H1 (cell line): ENCODE results near the gene DHH. TPM values are rescaled to one million over a fixed set of nuclear protein-coding genes. Genes with fewer than 3 reads are reported as not detected.

ENCODE experiments used
- CTCF ChIA-PET: fragments of 300-600 bp; sonication (Branson Sonifier 250); formaldehyde crosslinking; loops from one replicate; lab custom pipeline; 2021; ENCODE audit not compliant: partially characterized antibody; lab: Charles Lee
- POLR2A ChIA-PET: fragments of 300-600 bp; sonication (Branson Sonifier 250); formaldehyde crosslinking; loops from one replicate; lab custom pipeline; 2021; ENCODE audit warnings: inconsistent platforms; ENCODE audit not compliant: partially characterized antibody; lab: Charles Lee
- DNase-seq, 2 experiments: peaks; one replicate each; pipeline versions ENCODE4 v3.0.0 to v3.0.0-alpha.2; 2010 to 2022; ENCODE audit warnings: low spot score in 2 of 2, low read depth in 1 of 2, mixed read lengths in 1 of 2
- FAIRE-seq: peaks from 2 replicates; lab custom pipeline; 2011; peaks lifted over from hg19 to GRCh38; lab: Jason Lieb, UNC
- H2AFZ ChIP-seq: 2 replicates; pipeline ENCODE4 v1.8.1; 2012; ENCODE audit warnings: low read length, inconsistent platforms
- H2AK5ac ChIP-seq: 2 replicates; pipeline ENCODE4 v1.6.1; 2013; ENCODE audit warnings: low read depth, low read length
- H2BK120ac ChIP-seq: replicated peaks from 2 replicates; pipeline ENCODE3; 2013; ENCODE audit warnings: low read depth, low read length, inconsistent platforms
- H2BK12ac ChIP-seq: 2 replicates; pipeline ENCODE4 v1.6.1; 2013; ENCODE audit warnings: low read depth, low read length
- H2BK15ac ChIP-seq: 2 replicates; pipeline ENCODE4 v1.6.1; 2013; ENCODE audit warnings: low read length
- H2BK20ac ChIP-seq: 2 replicates; pipeline ENCODE4 v1.6.1; 2013; ENCODE audit warnings: low read length
- H2BK5ac ChIP-seq: 2 replicates; pipeline ENCODE4 v1.6.1; 2013; ENCODE audit warnings: low read depth, low read length
- H3K14ac ChIP-seq: 2 replicates; pipeline ENCODE4 v1.6.1; 2013; ENCODE audit warnings: inconsistent platforms; ENCODE audit not compliant: insufficient read length
- H3K18ac ChIP-seq: 2 replicates; pipeline ENCODE4 v1.6.1; 2013; ENCODE audit warnings: low read length; ENCODE audit errors: extremely low read depth
- H3K23ac ChIP-seq: 2 replicates; pipeline ENCODE4 v1.6.1; 2013; ENCODE audit warnings: inconsistent platforms; ENCODE audit not compliant: insufficient read length
- H3K23me2 ChIP-seq: 2 replicates; pipeline ENCODE4 v1.6.1; 2013; ENCODE audit warnings: low read depth, low read length
- H3K27ac ChIP-seq: 2 replicates; pipeline ENCODE4 v1.6.1; 2011; ENCODE audit warnings: low read depth, low read length, inconsistent platforms
- H3K27me3 ChIP-seq, 4 experiments: replicated peaks in 1 of 4; 1 replicate in 1 of 4; 2 replicates in 3 of 4; pipeline versions ENCODE4 v1.6.1 to v1.8.1; 2011 to 2013; ENCODE audit warnings: low read length in 3 of 4, mild to moderate bottlenecking in 3 of 4, inconsistent platforms in 2 of 4, mixed read lengths in 2 of 4, moderate library complexity in 1 of 4; ENCODE audit not compliant: control insufficient read depth in 3 of 4, insufficient read depth in 3 of 4; ENCODE audit errors: extremely low read depth in 1 of 4
- H3K36me3 ChIP-seq, 4 experiments: 2 replicates each; pipeline versions ENCODE4 v1.6.1 to v1.8.1; 2011 to 2013; ENCODE audit warnings: mild to moderate bottlenecking in 4 of 4, low read length in 3 of 4, moderate library complexity in 2 of 4, control low read depth in 1 of 4, inconsistent platforms in 1 of 4; ENCODE audit not compliant: insufficient read depth in 4 of 4, control insufficient read depth in 2 of 4
- H3K4ac ChIP-seq: replicated peaks from 2 replicates; pipeline ENCODE3; 2013; ENCODE audit warnings: low read length, low read depth, mixed read lengths, inconsistent platforms; ENCODE audit not compliant: insufficient read length
- H3K4me1 ChIP-seq, 4 experiments: replicated peaks in 1 of 4; 1 replicate in 1 of 4; 2 replicates in 3 of 4; pipeline versions ENCODE4 v1.6.1 to v1.8.1; 2011 to 2013; ENCODE audit warnings: low read length in 3 of 4, inconsistent platforms in 2 of 4, mixed read lengths in 1 of 4; ENCODE audit not compliant: insufficient read depth in 4 of 4, control insufficient read depth in 3 of 4
- H3K4me2 ChIP-seq, 2 experiments: 2 replicates each; pipeline versions ENCODE4 v1.6.1 to v1.8.1; 2011 to 2013; ENCODE audit warnings: low read depth in 2 of 2, low read length in 2 of 2, control low read depth in 1 of 2, inconsistent platforms in 1 of 2, mild to moderate bottlenecking in 1 of 2; ENCODE audit not compliant: insufficient read depth in 1 of 2
- H3K4me3 ChIP-seq, 4 experiments: fragments of 200-600, 300-600 bp in 1 of 4; sonication (generic), shearing (Covaris generic), sonication (Bioruptor Twin) in 1 of 4; 2 replicates each; pipeline versions ENCODE4 v1.5.1 to v1.8.1; 2011 to 2016; ENCODE audit warnings: low read length in 4 of 4, low read depth in 3 of 4, control low read depth in 2 of 4, inconsistent platforms in 2 of 4, mild to moderate bottlenecking in 2 of 4, mixed read lengths in 1 of 4, moderate library complexity in 1 of 4; ENCODE audit not compliant: insufficient read depth in 2 of 4; ENCODE audit errors: extremely low read depth in 1 of 4
- H3K56ac ChIP-seq: replicated peaks from 2 replicates; pipeline ENCODE3; 2013; ENCODE audit warnings: low read depth, mild to moderate bottlenecking, mixed read lengths, low read length, inconsistent platforms; ENCODE audit not compliant: insufficient read length
- H3K79me1 ChIP-seq: 2 replicates; pipeline ENCODE4 v1.6.1; 2013; ENCODE audit warnings: low read depth, low read length, control low read depth
- H3K79me2 ChIP-seq, 2 experiments: 2 replicates each; pipeline versions ENCODE4 v1.6.1 to v1.8.1; 2012 to 2013; ENCODE audit warnings: low read length in 2 of 2, mild to moderate bottlenecking in 2 of 2, inconsistent platforms in 1 of 2; ENCODE audit not compliant: insufficient read depth in 2 of 2, control insufficient read depth in 1 of 2
- H3K9ac ChIP-seq, 4 experiments: replicated peaks in 1 of 4; 1 replicate in 1 of 4; 2 replicates in 3 of 4; pipeline versions ENCODE4 v1.6.1 to v1.8.1; 2011 to 2013; ENCODE audit warnings: low read depth in 3 of 4, low read length in 3 of 4, control low read depth in 2 of 4, mild to moderate bottlenecking in 2 of 4, moderate library complexity in 2 of 4, inconsistent platforms in 1 of 4; ENCODE audit errors: extremely low read depth in 1 of 4
- H3K9me3 ChIP-seq, 2 experiments: 2 replicates each; pipeline versions ENCODE4 v1.6.1 to v1.8.1; 2012 to 2013; ENCODE audit warnings: mild to moderate bottlenecking in 2 of 2, moderate library complexity in 2 of 2, control low read depth in 1 of 2, inconsistent platforms in 1 of 2, low read depth in 1 of 2, low read length in 1 of 2, mixed read lengths in 1 of 2; ENCODE audit not compliant: insufficient read depth in 2 of 2
- H4K20me1 ChIP-seq, 2 experiments: replicated peaks in 1 of 2; 2 replicates each; pipeline versions ENCODE3 to v1.8.1; 2011 to 2013; ENCODE audit warnings: inconsistent platforms in 2 of 2, low read length in 2 of 2, mild to moderate bottlenecking in 1 of 2; ENCODE audit not compliant: insufficient read depth in 2 of 2, control insufficient read depth in 1 of 2
- H4K5ac ChIP-seq: 2 replicates; pipeline ENCODE4 v1.6.1; 2013; ENCODE audit warnings: low read length, low read depth, mixed read lengths, inconsistent platforms; ENCODE audit not compliant: insufficient read length
- H4K8ac ChIP-seq: 2 replicates; pipeline ENCODE4 v1.8.0; 2013; ENCODE audit warnings: mild to moderate bottlenecking, moderate library complexity, low read length, inconsistent platforms; ENCODE audit not compliant: insufficient read depth; ENCODE audit errors: extremely low read depth
- H4K91ac ChIP-seq: replicated peaks from 2 replicates; pipeline ENCODE3; 2013; ENCODE audit warnings: low read length, mixed read lengths, inconsistent platforms; ENCODE audit not compliant: insufficient read length
- BRCA1 ChIP-seq: IDR thresholded peaks from 2 replicates; pipeline ENCODE4 v1.6.1; 2012; ENCODE audit warnings: low read depth, low read length, improper control_type of control experiment
- CBX5 ChIP-seq: fragments of 300-800, 300-1000 bp; sonication (generic); IDR thresholded peaks from 2 replicates; pipeline ENCODE4 v1.7.1; 2016; ENCODE audit warnings: antibody characterized with exemption, low read length, low read depth
- CEBPB ChIP-seq: IDR thresholded peaks from 2 replicates; pipeline ENCODE4 v1.6.1; 2012; ENCODE audit warnings: low read depth, low read length
- CTBP2 ChIP-seq: IDR thresholded peaks from 2 replicates; pipeline ENCODE4 v1.7.0; 2011; ENCODE audit warnings: borderline replicate concordance, mild to moderate bottlenecking, moderate library complexity, mixed read lengths, low read length; ENCODE audit not compliant: insufficient read depth, insufficient read length
- GTF2F1 ChIP-seq: IDR thresholded peaks from 2 replicates; pipeline ENCODE4 v1.6.1; 2012; ENCODE audit warnings: low read depth, low read length, improper control_type of control experiment, borderline replicate concordance
- HDAC6 ChIP-seq: IDR thresholded peaks from one replicate; pipeline ENCODE4 v1.7.1; 2012; ENCODE audit warnings: low read depth, mild to moderate bottlenecking, inconsistent platforms, low read length, moderate library complexity
- NANOG ChIP-seq: IDR thresholded peaks from 2 replicates; pipeline ENCODE4 v1.6.1; 2011; ENCODE audit warnings: low read length, low read depth, mild to moderate bottlenecking, inconsistent platforms; ENCODE audit not compliant: insufficient read depth, poor library complexity, severe bottlenecking
- RBBP5 ChIP-seq: IDR thresholded peaks from 2 replicates; pipeline ENCODE4 v1.7.1; 2012; ENCODE audit warnings: low read depth, mild to moderate bottlenecking, inconsistent platforms, low read length, moderate library complexity, borderline replicate concordance
- RXRA ChIP-seq: IDR thresholded peaks from 2 replicates; pipeline ENCODE4 v1.6.1; 2011; ENCODE audit warnings: low read depth, mild to moderate bottlenecking, low read length, moderate library complexity; ENCODE audit not compliant: insufficient read depth
- SIRT6 ChIP-seq: IDR thresholded peaks from one replicate; pipeline ENCODE4 v1.7.1; 2012; ENCODE audit warnings: low read length, inconsistent platforms
- SP2 ChIP-seq: IDR thresholded peaks from 2 replicates; pipeline ENCODE4 v1.6.1; 2012; ENCODE audit warnings: mild to moderate bottlenecking, low read length, inconsistent platforms
- TBP ChIP-seq: IDR thresholded peaks from 2 replicates; pipeline ENCODE4 v1.6.1; 2011; ENCODE audit warnings: low read depth, low read length, improper control_type of control experiment
- YY1 ChIP-seq: IDR thresholded peaks from 2 replicates; pipeline ENCODE4 v1.6.1; 2011; ENCODE audit warnings: low read depth, mild to moderate bottlenecking, low read length
- ZNF274 ChIP-seq: IDR thresholded peaks from 2 replicates; pipeline ENCODE4 v1.7.0; 2012; ENCODE audit warnings: low read length, borderline replicate concordance; ENCODE audit errors: extremely low read depth
- WGBS, 2 experiments: shearing (Covaris generic) in 1 of 2; methylation state at CpG; one replicate each; pipeline versions ENCODE4 v1.1.6 to v1.1.7; 2013 to 2015; ENCODE audit warnings: low lambda C conversion rate in 2 of 2, mixed read lengths in 2 of 2, inconsistent platforms in 1 of 2, low coverage in 1 of 2, missing lambda C conversion rate in 1 of 2; ENCODE audit not compliant: insufficient replicate concordance in 2 of 2, insufficient coverage in 1 of 2, insufficient read length in 1 of 2; ENCODE audit errors: extremely low coverage in 1 of 2, missing lambda C conversion rate in 1 of 2; 5-methylcytosine and 5-hydroxymethylcytosine counted together
- polyA plus RNA-seq, 7 experiments: library from polyadenylated mRNA; depleted of rRNA in 3 of 7; stranded (reverse) in 5 of 7; unstranded in 2 of 7; fragments of >200 nt in 5 of 7; fragments of 200-250 nt in 2 of 7; gene quantifications; 1 replicate in 5 of 7; 2 replicates in 1 of 7; 4 replicates in 1 of 7; pipeline versions ENCODE4 v1.2.1 to v1.2.3, GENCODE V29; 2011 to 2013; ENCODE audit warnings: missing spikeins in 2 of 7, mixed read lengths in 2 of 7
- total RNA-seq: library from RNA; stranded (reverse); fragmentation: NEBNext Ultra II Directional; extraction: Animal tissue kit (Norgen Biotek cat#: 25700); gene quantifications from 2 replicates; pipeline ENCODE4 v1.2.1, GENCODE V29; 2021

DHH gene
- total and polyA plus RNA-seq, 2 of the 8 experiments (the other 6 are each of a cell fraction or from before 2014, with no cell fraction given), result 0.03 to 0.11 TPM

GRCh38 chr12:49098703-49099102 lies 4.1 kb upstream of the DHH start:
- Histone ChIP-seq H2BK15ac (no peak overlapping the region), H3K79me2 (no peaks in the 10 kb centered on the region), H2BK120ac (no peak overlapping the region), H4K5ac (no peak overlapping the region), H3K23ac (no peak overlapping the region), H4K8ac (no peak overlapping the region), H3K9me3 (no peaks in the 10 kb centered on the region), H2BK5ac (no peak overlapping the region), H3K27ac (no peak overlapping the region), H2AK5ac (no peak overlapping the region), H3K9ac (no peak overlapping the region), H2AFZ (no peak overlapping the region), H4K91ac (no peak overlapping the region), H2BK20ac (no peak overlapping the region), H3K36me3 (peaks cover 10 to 29% (median 20%) of the 10 kb centered on the region in 4 experiments; a peak in 6 of 8 replicates), H3K56ac (no peak overlapping the region), H4K20me1 (peaks cover under 1 to 2% of the 10 kb centered on the region in 2 experiments), H3K23me2 (peaks cover 6% of the 10 kb centered on the region), H3K27me3 (peaks cover 9 to 17% (median 16%) of the 10 kb centered on the region in 4 experiments), H3K4me2 (no peak overlapping the region), H3K18ac (no peak overlapping the region), H3K79me1 (no peaks in the 10 kb centered on the region), H3K14ac (no peak overlapping the region), H3K4me1 (peaks cover 0 to 9% (median 7%) of the 10 kb centered on the region in 4 experiments; a peak in 4 of 7 replicates), H3K4ac (no peak overlapping the region), H2BK12ac (no peak overlapping the region), H3K4me3 (no peak overlapping the region)
- ChIA-PET POLR2A (interaction anchor here (0.8 to 4.4 kb wide), 10 partner anchors 9 to 81 kb away, joined by 3 to 27 read pairs (median 4); partner anchors contain the start of genes KMT2D, LMBR1L and TUBA1B), CTCF (interaction anchor here (0.6 to 16.2 kb wide), 24 partner anchors 11 to 478 kb away, joined by 3 to 235 read pairs (median 4); partner anchors contain the start of genes LMBR1L, RHEBL1 and TUBA1B)
- DNase-seq (no peak), FAIRE-seq (no peak)
- 81% methylated on average over 1 of the region's 2 CpGs; no CpG with 5 or more reads in 1 of the 2 experiments for WGBS, 2 experiments
- no peak for TF ChIP-seq RXRA
- TF ChIP-seq ZNF274, result no peak
- TF ChIP-seq CBX5, result no peak
- no peak for TF ChIP-seq CEBPB
- TF ChIP-seq RBBP5, result no peak
- TF ChIP-seq SP2, result no peak
- TF ChIP-seq CTBP2, result no peak
- no peak for TF ChIP-seq SIRT6
- no peak for TF ChIP-seq HDAC6
- TF ChIP-seq TBP, result no peak
- TF ChIP-seq NANOG, result no peak
- TF ChIP-seq GTF2F1, result no peak
- no peak for TF ChIP-seq BRCA1
- no peak for TF ChIP-seq YY1
